NCI-H1048 (cell line): Measurements from ENCODE around the gene APBA2.

Experiments used
- DNase-seq: peaks from one replicate; lab custom pipeline; 2025; lab: John Stamatoyannopoulos, UW

The APBA2 gene

DNA sequence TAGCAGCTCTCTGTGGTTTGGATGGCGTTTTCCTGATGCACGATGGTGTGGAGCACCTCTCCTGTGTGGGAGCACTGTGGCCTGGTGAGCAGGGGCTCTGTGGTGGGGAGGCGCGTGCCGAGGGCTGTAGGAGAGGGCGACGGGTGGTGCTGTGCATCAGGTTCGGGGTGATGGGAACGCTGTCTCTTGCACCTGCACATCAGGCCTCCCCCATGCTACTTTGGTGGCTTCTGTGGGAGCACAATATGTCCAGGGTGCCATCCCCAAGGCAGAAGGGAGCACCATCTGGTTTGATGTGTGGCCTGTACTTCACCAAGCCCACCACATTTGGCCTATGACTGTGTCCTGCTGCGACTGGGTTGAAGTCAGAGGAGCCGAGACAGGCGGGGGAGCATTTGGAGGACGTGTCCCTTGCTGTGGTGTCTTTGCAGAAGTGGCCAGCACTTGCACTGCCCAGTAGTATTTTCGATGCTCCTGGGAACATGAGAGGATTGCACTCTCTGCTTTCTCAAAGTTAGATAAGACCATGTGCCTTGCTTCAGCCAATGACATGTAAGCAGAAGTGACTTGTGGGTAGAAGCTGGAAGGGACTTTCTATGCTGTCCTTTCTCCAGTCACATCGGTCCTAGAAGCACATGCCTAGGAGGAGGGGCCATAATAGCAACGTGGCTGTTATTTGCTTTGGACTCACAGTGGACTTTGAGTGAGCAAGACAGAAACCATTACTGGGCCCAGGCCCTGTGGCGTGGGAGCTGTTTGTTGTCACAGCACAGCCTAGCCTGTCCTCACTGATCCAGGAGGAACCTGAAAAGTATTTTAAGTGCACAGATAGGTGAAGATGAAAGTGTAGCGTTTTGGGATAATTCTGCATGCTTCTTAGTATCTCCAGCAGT, 72.1 kb downstream of the APBA2 start:
- no peak for DNase-seq

DNA sequence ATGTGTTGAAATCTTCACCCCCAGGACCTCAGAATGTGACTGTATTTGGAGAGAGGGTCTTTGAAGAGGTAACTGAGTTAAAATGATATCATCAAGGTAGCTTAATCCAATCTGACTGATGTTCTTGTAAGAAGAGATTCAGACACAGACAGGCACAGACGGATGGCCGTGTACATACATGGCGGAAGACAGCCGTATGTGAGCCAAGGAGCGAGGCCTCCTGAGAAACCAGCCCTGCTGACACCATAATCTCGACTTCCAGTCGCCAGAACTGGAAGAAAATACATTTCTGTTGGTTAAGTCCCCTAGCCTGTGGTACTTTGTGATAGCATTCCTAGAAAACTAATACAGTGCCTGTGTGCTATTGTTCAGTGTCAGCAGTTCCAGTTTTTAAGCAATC, 73.6 kb downstream of the APBA2 start:
- no peak for DNase-seq

DNA sequence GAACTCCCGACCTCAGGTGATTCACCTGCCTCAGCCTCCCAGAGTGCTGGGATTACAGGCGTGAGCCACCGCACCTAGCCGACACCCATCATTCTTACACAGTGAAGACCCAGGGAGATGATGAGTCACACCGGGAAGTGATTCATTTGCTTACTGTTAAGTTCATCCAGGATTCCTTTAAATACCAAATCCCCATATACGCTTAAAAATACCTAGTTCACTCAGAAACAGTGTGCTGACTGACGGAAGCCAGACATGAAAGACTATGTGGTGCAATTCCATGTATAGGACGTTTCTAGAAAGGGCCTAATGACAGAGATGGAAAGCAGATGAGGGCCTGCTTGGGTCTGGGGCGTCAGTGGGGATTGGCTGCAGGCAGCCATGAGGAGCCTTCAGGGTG, 75.2 kb downstream of the APBA2 start:
- DNase-seq: no peak

- no peak for DNase-seq
Measured at GRCh38 chr15:28961391-28961790, 75.6 kb downstream of the APBA2 start.

GRCh38 chr15:28962851-28963710, 77.3 kb downstream of the APBA2 start:
- no peak for DNase-seq

DNA sequence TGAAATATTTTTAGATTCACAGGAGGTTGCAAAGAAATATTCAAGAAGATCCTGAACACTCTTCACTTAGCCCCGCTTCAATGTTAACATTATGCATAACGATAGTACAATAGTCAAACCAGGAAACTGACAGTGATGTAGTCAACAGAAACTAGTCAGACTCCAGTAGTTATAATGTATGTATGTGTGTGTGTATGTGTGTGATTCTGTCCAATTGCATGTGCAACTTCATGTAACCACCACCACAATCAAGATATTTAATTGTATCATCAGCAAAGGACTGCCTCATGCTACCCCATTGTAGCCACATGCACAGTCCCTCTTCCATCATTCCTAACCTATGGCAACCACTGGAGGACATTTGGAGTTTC, 77.9 kb downstream of the APBA2 start:
- no peak for DNase-seq

- no peak for DNase-seq
Measured at GRCh38 chr15:28964098-28964497, 78.3 kb downstream of the APBA2 start.

DNA sequence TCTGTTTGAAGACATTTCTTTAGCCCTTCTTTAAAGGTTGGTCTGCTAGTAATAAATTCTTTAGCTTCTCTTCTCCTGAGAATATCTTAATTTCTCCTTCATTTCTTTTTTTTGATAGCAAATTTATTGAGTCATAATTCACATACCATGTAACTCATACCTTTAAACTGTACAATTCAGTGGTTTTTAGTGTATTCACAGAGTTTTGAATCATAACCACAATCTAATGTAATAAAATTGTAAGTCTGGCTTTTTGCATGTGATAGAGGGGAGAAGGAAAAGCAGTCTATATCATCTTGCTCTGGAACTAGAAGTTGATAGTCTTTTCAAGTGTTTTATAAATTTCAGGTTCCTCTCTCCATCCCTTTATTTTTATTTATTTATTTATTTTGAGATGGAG, 81.3 kb downstream of the APBA2 start:
- no peak for DNase-seq

GRCh38 chr15:28967990-28968389, 82.2 kb downstream of the APBA2 start:
- DNase-seq: no peak

GRCh38 chr15:28969511-28970085, 83.8 kb downstream of the APBA2 start:
- DNase-seq: no peak

- no peak for DNase-seq
Measured at GRCh38 chr15:28974142-28974541, 88.4 kb downstream of the APBA2 start.

DNA sequence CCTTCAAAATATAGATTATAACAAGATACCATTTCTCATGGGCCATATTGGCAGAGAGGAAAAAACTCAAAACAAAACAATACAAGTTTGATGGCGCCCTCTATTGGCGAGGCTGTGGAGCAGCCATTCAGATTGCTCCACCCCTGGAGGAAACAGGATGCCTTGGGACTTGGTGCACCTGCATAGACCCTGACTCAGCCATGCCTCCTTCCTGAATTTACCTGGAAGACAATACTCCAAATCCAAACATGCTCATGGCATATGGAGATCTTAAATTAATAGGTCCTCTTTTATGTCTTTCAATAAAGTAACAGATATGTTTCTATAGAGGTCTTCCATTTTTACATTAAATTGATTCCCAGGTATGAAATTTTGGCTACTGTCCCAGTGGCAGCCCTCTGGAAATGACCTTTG, 90.0 kb downstream of the APBA2 start:
- DNase-seq: no peak

GRCh38 chr15:28977377-28978010, 91.7 kb downstream of the APBA2 start:
- DNase-seq: no peak

- no peak for DNase-seq
Measured at GRCh38 chr15:28978011-28978378, 92.2 kb downstream of the APBA2 start.

GRCh38 chr15:28978661-28979060, 92.9 kb downstream of the APBA2 start:
- DNase-seq: no peak

GRCh38 chr15:28979208-28979841, 93.6 kb downstream of the APBA2 start:
- DNase-seq: no peak

DNA sequence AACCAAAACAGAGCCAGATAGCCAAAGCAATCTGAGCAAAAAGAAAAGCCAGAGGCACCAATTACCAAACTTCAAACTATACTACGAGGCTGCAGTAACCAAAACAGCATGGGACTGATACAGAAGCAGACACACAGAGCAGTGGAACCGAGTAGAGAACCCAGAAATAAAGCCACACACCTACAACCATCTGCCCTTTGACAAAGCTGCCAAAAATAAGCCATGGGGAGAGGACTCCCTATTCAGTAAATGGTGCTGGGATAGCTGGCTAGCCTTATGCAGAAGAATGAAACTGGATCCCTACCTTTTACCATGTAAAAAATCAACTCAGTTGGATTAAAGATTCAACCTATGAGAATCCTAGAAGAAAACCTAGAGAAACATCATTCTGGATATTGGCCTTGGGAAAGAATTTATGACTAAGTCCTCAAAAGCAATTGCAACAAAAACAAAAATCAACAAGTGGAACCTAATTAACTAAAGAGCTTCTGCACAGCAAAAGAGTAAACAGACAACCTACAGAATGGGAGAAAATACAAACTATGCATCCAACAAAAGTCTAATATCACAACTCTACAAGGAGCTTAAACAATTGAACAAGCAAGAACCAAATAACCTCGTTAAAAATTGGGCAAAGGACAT, 95.1 kb downstream of the APBA2 start:
- no peak for DNase-seq

DNA sequence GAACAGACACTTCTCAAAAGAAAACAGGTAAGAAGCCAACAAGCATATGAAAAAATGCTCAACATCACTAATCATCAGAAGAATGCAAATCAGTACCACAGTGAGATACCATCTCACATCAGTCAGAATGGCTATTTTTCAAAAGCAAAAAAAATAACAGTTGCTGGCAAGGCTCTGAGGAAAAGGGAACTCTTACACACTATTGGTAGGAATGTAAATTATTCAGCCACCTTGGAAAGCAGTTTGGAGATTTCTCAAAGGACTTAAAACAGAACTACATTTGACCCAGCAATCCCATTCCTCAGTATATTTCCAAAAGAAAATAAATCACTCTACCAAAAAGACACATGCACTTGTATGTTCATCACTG, 95.6 kb downstream of the APBA2 start:
- no peak for DNase-seq

GRCh38 chr15:28981921-28982320, 96.1 kb downstream of the APBA2 start:
- DNase-seq: no peak

GRCh38 chr15:28982886-28983285, 97.1 kb downstream of the APBA2 start:
- DNase-seq: no peak
